Cardiac muscle cell (in vitro differentiated cells and primary cell): ENCODE data around the gene GALNT10. TPM values are rescaled to one million over a fixed set of nuclear protein-coding genes. Genes with fewer than 3 reads are reported as not detected.
A peak's percentile ranks its signal among the peaks of the same experiment; 100 is the strongest.

Experiments
- DNase-seq, 2 donors: peaks; one replicate each; pipeline versions ENCODE4 v3.0.0 to v3.0.0-alpha.2; 2010 to 2017; ENCODE audit warnings: low read depth in 1 of 2, low spot score in 1 of 2
- H3K27ac ChIP-seq: fragments of 200-600 bp; sonication (generic); 2 replicates; pipeline ENCODE4 v1.5.1; 2016
- H3K27me3 ChIP-seq: fragments of 200-600 bp; sonication (generic); 2 replicates; pipeline ENCODE4 v1.6.0; 2016; ENCODE audit warnings: control low read depth
- H3K36me3 ChIP-seq: fragments of 200-600 bp; sonication (generic); 2 replicates; pipeline ENCODE4 v1.5.1; 2016; ENCODE audit warnings: control low read depth
- H3K4me1 ChIP-seq: fragments of 200-600 bp; sonication (generic); 2 replicates; pipeline ENCODE4 v1.8.1; 2017; ENCODE audit warnings: low read depth, mild to moderate bottlenecking, mixed run types
- H3K4me3 ChIP-seq: fragments of 200-600 bp; sonication (generic); 2 replicates; pipeline ENCODE4 v1.5.1; 2016; ENCODE audit warnings: mild to moderate bottlenecking
- H3K9me3 ChIP-seq: fragments of 200-600 bp; sonication (generic); 2 replicates; pipeline ENCODE4 v1.5.1; 2017; ENCODE audit warnings: low read depth, mild to moderate bottlenecking, control low read depth
- polyA plus RNA-seq: library from polyadenylated mRNA; unstranded; fragments of >200 nt; fragmentation: Nextera tagmentation; extraction: Ambion mirVana; gene quantifications from 2 replicates; pipeline ENCODE4 v1.2.1, GENCODE V29; 2016
- total RNA-seq: library from RNA; depleted of rRNA; stranded (reverse); fragments of >200 nt; gene quantifications from 2 replicates; pipeline ENCODE4 v1.2.3, GENCODE V29; 2016
- TF ChIP-seq, protein P1 (sequence below): IDR thresholded peaks from 2 replicates; pipeline ENCODE4 v1.5.1; 2012; ENCODE audit warnings: low read depth, mild to moderate bottlenecking, low read length

GALNT10 gene
- total and polyA plus RNA-seq, 2 experiments from 2014 or later: 8.2 TPM

DNA sequence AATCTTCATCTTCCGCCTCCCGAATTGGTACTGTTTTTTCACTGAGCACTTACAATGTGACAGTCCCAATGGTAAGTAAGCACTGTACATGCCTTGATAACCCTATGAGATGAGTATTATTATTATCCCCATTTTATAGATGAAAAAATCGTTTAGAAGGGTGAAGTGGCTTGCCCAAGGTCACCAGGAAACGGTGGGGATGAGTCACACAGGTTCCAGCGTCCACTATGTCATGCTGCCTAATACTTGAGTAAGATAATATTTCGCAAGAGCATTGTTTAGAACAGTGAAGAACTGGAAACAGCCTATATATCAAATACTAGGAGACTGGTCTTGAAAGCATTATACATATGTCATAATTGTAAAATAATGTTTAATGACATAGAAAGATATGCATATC is 274.6 kb downstream of the GALNT10 start:
- Histone ChIP-seq H3K27me3 (peaks cover 20% of the 10 kb centered on the region), H3K36me3 (no peaks in the 10 kb centered on the region), H3K4me3 (no peak overlapping the region), H3K4me1 (peaks cover 9% of the 10 kb centered on the region), H3K27ac (no peak overlapping the region), H3K9me3 (no peaks in the 10 kb centered on the region)
- TF ChIP-seq, protein P1, sequence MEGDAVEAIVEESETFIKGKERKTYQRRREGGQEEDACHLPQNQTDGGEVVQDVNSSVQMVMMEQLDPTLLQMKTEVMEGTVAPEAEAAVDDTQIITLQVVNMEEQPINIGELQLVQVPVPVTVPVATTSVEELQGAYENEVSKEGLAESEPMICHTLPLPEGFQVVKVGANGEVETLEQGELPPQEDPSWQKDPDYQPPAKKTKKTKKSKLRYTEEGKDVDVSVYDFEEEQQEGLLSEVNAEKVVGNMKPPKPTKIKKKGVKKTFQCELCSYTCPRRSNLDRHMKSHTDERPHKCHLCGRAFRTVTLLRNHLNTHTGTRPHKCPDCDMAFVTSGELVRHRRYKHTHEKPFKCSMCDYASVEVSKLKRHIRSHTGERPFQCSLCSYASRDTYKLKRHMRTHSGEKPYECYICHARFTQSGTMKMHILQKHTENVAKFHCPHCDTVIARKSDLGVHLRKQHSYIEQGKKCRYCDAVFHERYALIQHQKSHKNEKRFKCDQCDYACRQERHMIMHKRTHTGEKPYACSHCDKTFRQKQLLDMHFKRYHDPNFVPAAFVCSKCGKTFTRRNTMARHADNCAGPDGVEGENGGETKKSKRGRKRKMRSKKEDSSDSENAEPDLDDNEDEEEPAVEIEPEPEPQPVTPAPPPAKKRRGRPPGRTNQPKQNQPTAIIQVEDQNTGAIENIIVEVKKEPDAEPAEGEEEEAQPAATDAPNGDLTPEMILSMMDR: no peak
- DNase-seq: peak in 1 of 2 donors; percentile 79

DNA sequence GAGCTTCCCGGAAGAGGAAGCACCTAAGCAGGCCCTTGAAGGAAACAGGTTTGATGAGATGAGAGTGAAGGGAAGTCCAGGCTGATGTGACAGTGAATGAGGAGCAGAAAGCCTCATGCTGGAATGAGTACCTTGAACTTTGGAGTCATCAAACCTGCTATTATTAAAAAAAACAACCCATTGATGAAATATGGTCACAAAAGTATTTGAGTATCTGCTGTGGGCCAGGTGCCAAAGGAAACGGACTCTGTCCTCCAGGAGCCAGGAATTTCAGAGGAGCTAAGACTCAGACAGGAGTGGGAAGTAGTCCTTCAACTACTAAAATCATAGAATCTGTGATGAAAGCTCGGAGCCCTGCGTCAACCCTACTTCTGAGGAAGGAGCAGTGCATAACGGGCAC is 275.6 kb downstream of the GALNT10 start:
- TF ChIP-seq, protein P1: no peak
- Histone ChIP-seq H3K4me1 (peaks cover 18% of the 10 kb centered on the region), H3K9me3 (no peaks in the 10 kb centered on the region), H3K4me3 (no peak overlapping the region), H3K27me3 (peaks cover 30% of the 10 kb centered on the region), H3K27ac (no peak overlapping the region), H3K36me3 (no peaks in the 10 kb centered on the region)
- no peak for DNase-seq

DNA sequence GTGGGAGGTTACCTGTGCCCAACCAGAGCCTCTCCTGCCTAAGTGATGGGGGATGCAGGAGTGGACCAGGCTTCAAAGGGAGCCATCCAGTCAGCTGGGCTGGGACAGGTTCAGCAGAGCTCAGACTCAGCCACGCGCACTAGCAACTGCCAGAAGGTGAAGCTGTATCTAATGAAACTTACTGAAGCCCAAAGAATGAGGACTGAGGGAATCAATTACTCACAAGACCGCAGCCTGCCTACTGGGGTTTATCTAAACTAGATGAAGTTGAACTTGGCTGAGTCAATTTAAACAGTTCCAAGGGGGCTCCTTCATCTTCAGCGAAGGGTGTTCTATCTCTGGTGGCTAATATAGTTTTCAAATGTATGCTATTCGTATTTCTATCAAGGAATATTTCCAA is 276.1 kb downstream of the GALNT10 start:
- H3K36me3 ChIP-seq: no peaks in the 10 kb centered on the region
- no peak for DNase-seq
- peaks cover 35% of the 10 kb centered on the region for H3K27me3 ChIP-seq
- TF ChIP-seq, protein P1: no peak
- no peak overlapping the region for H3K27ac ChIP-seq
- peaks cover 20% of the 10 kb centered on the region for H3K4me1 ChIP-seq
- H3K9me3 ChIP-seq: no peaks in the 10 kb centered on the region
- no peak overlapping the region for H3K4me3 ChIP-seq

DNA sequence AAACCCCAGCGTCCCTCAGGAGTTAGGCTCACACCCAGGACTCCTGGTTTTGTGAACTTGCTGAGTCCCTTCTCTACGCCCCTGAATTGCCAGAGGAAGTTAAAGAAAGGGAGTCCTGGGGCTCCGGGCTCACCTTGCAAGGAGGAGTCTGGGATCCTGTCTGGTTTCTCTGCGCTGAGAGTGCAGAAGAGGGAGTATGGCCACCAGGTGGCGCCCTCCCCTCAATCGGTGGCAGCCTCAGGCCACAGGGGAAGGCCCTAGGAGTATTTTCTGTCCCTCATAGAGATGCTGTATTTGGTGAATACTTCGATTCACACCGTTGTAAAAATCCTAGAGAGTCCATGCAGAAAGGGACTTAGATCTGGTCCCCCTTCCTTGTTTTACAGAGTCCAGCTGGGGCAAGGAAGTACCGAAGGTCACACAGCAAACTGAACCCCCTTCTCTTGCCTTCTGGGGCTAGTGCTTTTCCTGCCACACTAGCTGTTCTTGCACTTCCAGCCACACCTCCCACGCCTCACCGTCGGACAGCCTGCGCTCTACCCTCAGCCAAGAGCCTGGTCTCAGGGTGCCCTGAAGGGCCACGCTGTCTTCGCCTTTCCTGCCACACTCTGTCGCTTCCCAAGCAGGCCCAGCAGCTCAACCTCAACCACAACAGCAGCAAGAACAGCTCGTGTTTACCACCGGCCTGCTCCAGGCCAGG is 277.3 kb downstream of the GALNT10 start:
- Histone ChIP-seq H3K27ac (peak overlapping the region; percentile 52), H3K27me3 (peaks cover 42% of the 10 kb centered on the region), H3K4me1 (peaks cover 28% of the 10 kb centered on the region), H3K9me3 (no peaks in the 10 kb centered on the region), H3K4me3 (no peak overlapping the region), H3K36me3 (no peaks in the 10 kb centered on the region)
- DNase-seq: peak; percentile 80 to 88
- TF ChIP-seq, protein P1: peak; percentile 88

DNA sequence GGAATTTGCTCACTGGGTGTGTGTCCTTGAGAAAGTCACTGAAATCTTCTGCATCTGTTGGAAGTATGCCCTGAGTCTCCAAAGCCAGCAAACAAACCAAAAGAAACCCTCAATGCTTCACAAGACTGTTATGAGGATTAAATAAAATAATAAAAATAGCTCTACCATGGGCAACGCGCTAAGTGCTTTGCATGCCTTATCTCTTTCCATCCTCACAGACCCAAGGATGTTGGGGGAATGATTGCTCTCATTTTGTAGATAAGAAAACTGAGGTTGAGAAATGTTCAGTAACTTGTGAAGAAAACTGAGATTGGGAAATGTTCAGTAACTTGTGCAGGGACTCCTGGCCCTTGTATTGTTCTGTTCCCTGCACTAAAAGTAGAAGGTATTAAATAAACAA is 279.6 kb downstream of the GALNT10 start:
- Histone ChIP-seq H3K4me1 (peaks cover 42% of the 10 kb centered on the region), H3K9me3 (no peaks in the 10 kb centered on the region), H3K4me3 (no peak overlapping the region), H3K27me3 (peaks cover 61% of the 10 kb centered on the region), H3K27ac (peak overlapping the region; percentile 27), H3K36me3 (no peaks in the 10 kb centered on the region)
- DNase-seq: peak in 1 of 2 donors; percentile 38
- TF ChIP-seq, protein P1: no peak

Other genes with a start within 250 kb of the GALNT10 start
- gene FAM114A2, start 151.8 kb upstream of the GALNT10 start, total RNA-seq: 10.3 and 10.7 TPM in 2 replicates
- 13.6 and 18.1 TPM in 2 replicates for gene FAM114A2, start 151.8 kb upstream of the GALNT10 start, polyA plus RNA-seq
- 36.2 and 36.5 TPM in 2 replicates for gene MFAP3, start 151.8 kb upstream of the GALNT10 start, total RNA-seq
- gene MFAP3, start 151.8 kb upstream of the GALNT10 start, polyA plus RNA-seq: 13.6 and 19.6 TPM in 2 replicates